PC-3 (cell line): ENCODE data around the gene FOXRED2. TPM values are rescaled to one million over a fixed set of nuclear protein-coding genes. Genes with fewer than 3 reads are reported as not detected.

Experiments used
- ATAC-seq: fragments of 200-7000 bp; cut with Tn5 transposase; 2 replicates; pipeline ENCODE4 v1.9.1; 2020; ENCODE audit warnings: mild to moderate bottlenecking, moderate library complexity
- BruUV-seq: library from RNA; stranded (reverse); fragments of 400-500 nt; replicated peaks from 2 replicates; lab custom pipeline; 2021; lab: Mats Ljungman, UMichigan
- CTCF ChIA-PET: fragments of 300-600 bp; sonication (Branson Sonifier 250); formaldehyde crosslinking; loops from one replicate; lab custom pipeline; 2022; ENCODE audit warnings: antibody characterized with exemption; lab: Charles Lee
- POLR2A ChIA-PET: fragments of 300-600 bp; sonication (Branson Sonifier 250); formaldehyde crosslinking; loops from one replicate; lab custom pipeline; 2022; ENCODE audit warnings: antibody characterized with exemption; ENCODE audit not compliant: unreplicated experiment; lab: Charles Lee
- DNase-seq: peaks from one replicate; pipeline ENCODE4 v3.0.0-alpha.2; 2015
- H2AFZ ChIP-seq: fragments of 300-600 bp; sonication (generic); 2 replicates; pipeline ENCODE4 v1.6.0; 2016; ENCODE audit warnings: antibody characterized with exemption, low read length
- H3F3A ChIP-seq: fragments of 300-600 bp; sonication (generic); one replicate; pipeline ENCODE4 v1.6.0; 2017; ENCODE audit warnings: antibody characterized with exemption, low read length, control low read depth, mild to moderate bottlenecking; ENCODE audit not compliant: unreplicated experiment
- H3K27ac ChIP-seq: fragments of 300-600 bp; sonication (generic); 2 replicates; pipeline ENCODE4 v1.5.1; 2016; ENCODE audit warnings: mild to moderate bottlenecking, low read length
- H3K27me3 ChIP-seq: fragments of 300-600 bp; sonication (generic); 2 replicates; pipeline ENCODE4 v1.6.1; 2016; ENCODE audit warnings: low read length, mixed read lengths
- H3K36me3 ChIP-seq: fragments of 300-600 bp; sonication (generic); 2 replicates; pipeline ENCODE4 v1.6.1; 2016; ENCODE audit warnings: low read depth, mixed run types, low read length, mixed read lengths
- H3K4me1 ChIP-seq: fragments of 300-600 bp; sonication (generic); 2 replicates; pipeline ENCODE4 v1.5.1; 2016; ENCODE audit warnings: low read length; ENCODE audit not compliant: insufficient read depth
- H3K4me2 ChIP-seq: fragments of 300-600 bp; sonication (generic); 2 replicates; pipeline ENCODE4 v1.6.0; 2016; ENCODE audit warnings: low read length
- H3K4me3 ChIP-seq: fragments of 300-600 bp; sonication (generic); 2 replicates; pipeline ENCODE4 v1.5.1; 2016; ENCODE audit warnings: mild to moderate bottlenecking, low read length, mixed read lengths
- H3K79me2 ChIP-seq: fragments of 300-600 bp; sonication (generic); 2 replicates; pipeline ENCODE4 v1.6.1; 2017; ENCODE audit warnings: low read length, mixed read lengths
- H3K9ac ChIP-seq: fragments of 300-600 bp; sonication (generic); 2 replicates; pipeline ENCODE4 v1.6.0; 2016; ENCODE audit warnings: mild to moderate bottlenecking, low read length
- H3K9me2 ChIP-seq: fragments of 300-600 bp; sonication (generic); replicated peaks from 2 replicates; pipeline ENCODE4 v1.6.1; 2016; ENCODE audit warnings: mixed run types, low read length, mixed read lengths
- H3K9me3 ChIP-seq: fragments of 300-600 bp; sonication (generic); 2 replicates; pipeline ENCODE4 v1.6.1; 2016; ENCODE audit warnings: low read length, mixed read lengths
- H4K20me1 ChIP-seq: fragments of 300-600 bp; sonication (generic); 2 replicates; pipeline ENCODE4 v1.6.1; 2016; ENCODE audit warnings: low read length, mixed read lengths
- CTCF ChIP-seq: fragments of 300-600 bp; sonication (generic); conservative IDR thresholded peaks from 2 replicates; pipeline ENCODE4 v1.5.1; 2017; ENCODE audit warnings: antibody characterized with exemption, low read depth, mild to moderate bottlenecking, low read length
- EZH2 ChIP-seq: fragments of 300-600 bp; sonication (generic); IDR thresholded peaks from one replicate; pipeline ENCODE4 v1.6.1; 2017; ENCODE audit warnings: antibody characterized with exemption, mild to moderate bottlenecking, low read length; ENCODE audit not compliant: unreplicated experiment
- EZH2phosphoT487 ChIP-seq: fragments of 300-600 bp; sonication (generic); IDR thresholded peaks from 2 replicates; pipeline ENCODE4 v1.6.1; 2018; ENCODE audit warnings: mild to moderate bottlenecking, antibody characterized with exemption, low read length, borderline replicate concordance
- intact Hi-C: fragments of 100-400 bp; cut with micrococcal nuclease; formaldehyde crosslinking; loops from 2 replicates; pipeline ENCODE4 v1.9.0; 2023
- total RNA-seq: library from RNA; depleted of rRNA; stranded (reverse); fragments of >200 nt; gene quantifications from 2 replicates; pipeline ENCODE4 v1.2.3, GENCODE V29; 2014

The FOXRED2 gene
- total RNA-seq, 1 experiment from 2014 or later = 5.5 TPM

- ATAC-seq (no peak), DNase-seq (no peak)
- intact Hi-C loops = no loop called here
- no peaks in the 10 kb centered on the region for H3K36me3 ChIP-seq
- ChIA-PET CTCF (no interaction called here), POLR2A (no interaction called here)
- no peak for TF ChIP-seq CTCF
- no peak for TF ChIP-seq EZH2phosphoT487
- TF ChIP-seq EZH2 = no peak
- no peaks in the 10 kb centered on the region for H3K27me3 ChIP-seq
- H3F3A ChIP-seq = no peaks in the 10 kb centered on the region
- H3K4me1 ChIP-seq = peaks cover 11% of the 10 kb centered on the region
- H3K9ac ChIP-seq = no peak overlapping the region
- H3K79me2 ChIP-seq = no peaks in the 10 kb centered on the region
- no peak overlapping the region for H3K4me2 ChIP-seq
- BruUV-seq = no TSS peak
- no peaks in the 10 kb centered on the region for H4K20me1 ChIP-seq
- H3K9me3 ChIP-seq = no peaks in the 10 kb centered on the region
- H2AFZ ChIP-seq = no peak overlapping the region
- H3K27ac ChIP-seq = no peak overlapping the region
- no peaks in the 10 kb centered on the region for H3K9me2 ChIP-seq
- H3K4me3 ChIP-seq = no peak overlapping the region
These were observed 63.6 kb downstream of the FOXRED2 start for GRCh38 chr22:36443198-36443770.

GRCh38 chr22:36442506-36443197 lies 64.2 kb downstream of the FOXRED2 start:
- DNase-seq (no peak), ATAC-seq (no peak)
- Histone ChIP-seq H3F3A (no peaks in the 10 kb centered on the region), H3K4me3 (no peak overlapping the region), H3K79me2 (no peaks in the 10 kb centered on the region), H3K27me3 (no peaks in the 10 kb centered on the region), H3K27ac (no peak overlapping the region), H3K9me3 (no peaks in the 10 kb centered on the region), H3K9me2 (no peaks in the 10 kb centered on the region), H4K20me1 (no peaks in the 10 kb centered on the region), H2AFZ (no peak overlapping the region), H3K4me1 (peaks cover 11% of the 10 kb centered on the region), H3K9ac (no peak overlapping the region), H3K4me2 (no peak overlapping the region), H3K36me3 (no peaks in the 10 kb centered on the region)
- ChIA-PET CTCF (no interaction called here), POLR2A (no interaction called here)
- BruUV-seq = no TSS peak
- intact Hi-C loops = no loop called here
- TF ChIP-seq CTCF (no peak), EZH2 (no peak), EZH2phosphoT487 (no peak)

GRCh38 chr22:36440429-36441002 lies 66.3 kb downstream of the FOXRED2 start:
- CTCF ChIA-PET = no interaction called here
- no TSS peak for BruUV-seq

More at GRCh38 chr22:36440429-36441002, 66.3 kb downstream of the FOXRED2 start:
- Histone ChIP-seq H3K79me2 (no peaks in the 10 kb centered on the region), H3K4me1 (peaks cover 11% of the 10 kb centered on the region), H3F3A (no peaks in the 10 kb centered on the region), H3K27me3 (no peaks in the 10 kb centered on the region), H3K4me3 (no peak overlapping the region), H3K9ac (no peak overlapping the region), H4K20me1 (no peaks in the 10 kb centered on the region), H3K9me2 (no peaks in the 10 kb centered on the region), H3K4me2 (no peak overlapping the region), H2AFZ (no peak overlapping the region), H3K27ac (no peak overlapping the region), H3K9me3 (no peaks in the 10 kb centered on the region), H3K36me3 (no peaks in the 10 kb centered on the region)
- ATAC-seq = no peak
- no peak for DNase-seq
- intact Hi-C loops = no loop called here
- TF ChIP-seq EZH2 (no peak), CTCF (no peak), EZH2phosphoT487 (no peak)
- POLR2A ChIA-PET = no interaction called here
